ENCODE data around the gene LRRC63. TPM values are rescaled to one million over a fixed set of nuclear protein-coding genes. Genes with fewer than 3 reads are reported as not detected.

The LRRC63 gene
- total RNA-seq, 1 experiment from 2014 or later: not detected

DNA sequence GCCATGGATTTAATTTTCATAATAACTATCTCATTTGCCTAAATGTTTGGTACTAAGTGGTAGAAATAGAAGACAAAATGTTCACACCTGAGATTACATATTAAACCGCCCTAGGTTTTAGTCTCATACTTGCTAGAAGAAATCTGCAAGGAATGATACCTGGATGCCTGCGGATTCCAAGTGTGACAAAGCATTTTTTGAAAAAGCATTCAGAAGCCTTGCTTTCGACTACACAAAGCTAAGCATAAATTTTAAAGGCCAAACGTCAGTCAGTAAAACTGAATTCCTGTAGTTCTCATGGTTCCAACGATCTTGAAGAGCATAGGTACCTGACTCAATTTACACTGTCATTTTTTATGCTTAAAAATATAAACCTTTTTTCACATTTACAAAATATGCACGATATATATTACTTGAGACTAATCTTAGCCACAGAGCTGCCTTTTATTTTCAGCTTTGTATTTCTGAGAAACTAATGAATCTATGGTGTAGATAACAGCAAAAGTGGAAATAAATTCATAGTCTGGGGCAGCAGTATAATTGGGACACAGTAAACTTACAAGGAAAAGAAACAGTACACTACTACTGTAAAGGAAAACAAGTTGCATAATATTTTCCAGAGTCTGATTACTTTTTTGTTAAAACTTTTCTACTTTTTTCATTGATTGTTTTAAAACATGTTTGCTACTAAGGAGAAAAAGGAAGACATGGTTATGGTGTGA is 1.2 kb upstream of the LRRC63 start:
- H3K4me2 ChIP-seq (ENCODE audit: low read length): no peak overlapping the region
- BruUV-seq (replicated peaks): no TSS peak
- intact Hi-C loops (cut with micrococcal nuclease): no loop called here
- H2AFZ ChIP-seq (ENCODE audit: low read depth, low read length, poor library complexity, severe bottlenecking): no peak overlapping the region
- no peaks in the 10 kb centered on the region for H3K4me1 ChIP-seq (ENCODE audit: control insufficient read depth in 1 of 2, insufficient read depth in 2 of 2, low read length in 2 of 2)
- no peak for DNase-seq (ENCODE audit: low read depth, low spot score)
- no peak for ATAC-seq
- RAD21 ChIA-PET (ENCODE audit: low non-redundant PET in 1 of 2, low total read pairs in 2 of 2, uncharacterized antibody in 2 of 2, unreplicated experiment in 2 of 2): no interaction called here
- no peak overlapping the region for H3K27ac ChIP-seq (ENCODE audit: low read depth, low read length)
- H3K9me2 ChIP-seq (ENCODE audit: insufficient read depth): no peaks in the 10 kb centered on the region
- H3K9ac ChIP-seq (ENCODE audit: low read length): no peak overlapping the region
- H3K9me3 ChIP-seq (ENCODE audit: control insufficient read depth in 1 of 2, insufficient read depth in 1 of 2, low read depth in 1 of 2, low read length in 2 of 2): no peaks in the 10 kb centered on the region
- no peaks in the 10 kb centered on the region for H3K36me3 ChIP-seq (ENCODE audit: control insufficient read depth in 1 of 2, insufficient read depth in 2 of 2, low read length in 2 of 2)
- no peaks in the 10 kb centered on the region for H4K20me1 ChIP-seq (ENCODE audit: insufficient read depth)
- no peaks in the 10 kb centered on the region for H3K27me3 ChIP-seq (ENCODE audit: insufficient read depth, low read length)
- POLR2A ChIA-PET: no interaction called here
- TF ChIP-seq, protein P1, sequence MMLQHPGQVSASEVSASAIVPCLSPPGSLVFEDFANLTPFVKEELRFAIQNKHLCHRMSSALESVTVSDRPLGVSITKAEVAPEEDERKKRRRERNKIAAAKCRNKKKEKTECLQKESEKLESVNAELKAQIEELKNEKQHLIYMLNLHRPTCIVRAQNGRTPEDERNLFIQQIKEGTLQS (IDR thresholded peaks at IDR 0.05): no peak
- TF ChIP-seq RAD21 (IDR thresholded peaks at IDR 0.05; ENCODE audit: low read depth) (no peak), CEBPB (IDR thresholded peaks at IDR 0.05; ENCODE audit: low read depth) (no peak), EZH2 (IDR thresholded peaks at IDR 0.05) (no peak), ZFX (IDR thresholded peaks at IDR 0.05) (no peak), SRF (IDR thresholded peaks at IDR 0.05; ENCODE audit: low read depth) (no peak), EZH2phosphoT487 (IDR thresholded peaks at IDR 0.05; ENCODE audit: borderline replicate concordance) (no peak), SIN3A (IDR thresholded peaks at IDR 0.05; ENCODE audit: low read depth) (no peak), CBX3 (IDR thresholded peaks at IDR 0.05; ENCODE audit: low read depth) (no peak), ZNF274 (IDR thresholded peaks at IDR 0.05; ENCODE audit: low read depth, low read length) (no peak)
- TF ChIP-seq, protein P2, sequence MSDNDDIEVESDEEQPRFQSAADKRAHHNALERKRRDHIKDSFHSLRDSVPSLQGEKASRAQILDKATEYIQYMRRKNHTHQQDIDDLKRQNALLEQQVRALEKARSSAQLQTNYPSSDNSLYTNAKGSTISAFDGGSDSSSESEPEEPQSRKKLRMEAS (IDR thresholded peaks at IDR 0.05): no peak
- CTCF ChIA-PET: no interaction called here
- no peaks in the 10 kb centered on the region for H3K79me2 ChIP-seq (ENCODE audit: insufficient read depth, low read length)
- H3K4me3 ChIP-seq (replicated peaks in 1 of 2; ENCODE audit: low read depth in 1 of 2, low read length in 2 of 2): no peak overlapping the region

DNA sequence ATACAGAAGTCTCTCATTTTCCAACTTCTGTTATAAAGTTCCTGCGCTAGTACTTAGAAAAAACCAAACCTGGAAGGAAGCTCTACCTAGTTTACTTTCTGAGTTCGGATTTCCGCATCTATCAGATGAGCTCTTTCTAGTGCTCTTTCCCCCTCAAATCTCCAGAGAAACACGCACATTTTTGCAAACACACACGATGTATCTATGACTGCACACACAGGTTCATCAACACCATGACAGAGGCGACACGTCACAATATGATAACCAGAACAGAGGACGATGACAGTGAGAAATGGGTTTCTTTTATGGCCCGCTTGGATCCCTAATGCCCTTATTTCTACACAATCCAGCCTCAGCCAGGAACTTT is 629 bp upstream of the LRRC63 start:
- no peak overlapping the region for H3K4me2 ChIP-seq (ENCODE audit: low read length)
- CTCF ChIA-PET: no interaction called here
- no peak overlapping the region for H3K27ac ChIP-seq (ENCODE audit: low read depth, low read length)
- TF ChIP-seq, protein P3, sequence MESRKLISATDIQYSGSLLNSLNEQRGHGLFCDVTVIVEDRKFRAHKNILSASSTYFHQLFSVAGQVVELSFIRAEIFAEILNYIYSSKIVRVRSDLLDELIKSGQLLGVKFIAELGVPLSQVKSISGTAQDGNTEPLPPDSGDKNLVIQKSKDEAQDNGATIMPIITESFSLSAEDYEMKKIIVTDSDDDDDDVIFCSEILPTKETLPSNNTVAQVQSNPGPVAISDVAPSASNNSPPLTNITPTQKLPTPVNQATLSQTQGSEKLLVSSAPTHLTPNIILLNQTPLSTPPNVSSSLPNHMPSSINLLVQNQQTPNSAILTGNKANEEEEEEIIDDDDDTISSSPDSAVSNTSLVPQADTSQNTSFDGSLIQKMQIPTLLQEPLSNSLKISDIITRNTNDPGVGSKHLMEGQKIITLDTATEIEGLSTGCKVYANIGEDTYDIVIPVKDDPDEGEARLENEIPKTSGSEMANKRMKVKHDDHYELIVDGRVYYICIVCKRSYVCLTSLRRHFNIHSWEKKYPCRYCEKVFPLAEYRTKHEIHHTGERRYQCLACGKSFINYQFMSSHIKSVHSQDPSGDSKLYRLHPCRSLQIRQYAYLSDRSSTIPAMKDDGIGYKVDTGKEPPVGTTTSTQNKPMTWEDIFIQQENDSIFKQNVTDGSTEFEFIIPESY (IDR thresholded peaks at IDR 0.05; ENCODE audit: extremely low read depth, insufficient replicate concordance, low read length): no peak
- TF ChIP-seq POLR2AphosphoS5 (IDR thresholded peaks at IDR 0.05; ENCODE audit: low read depth, low read length) (no peak), CEBPB (IDR thresholded peaks at IDR 0.05; ENCODE audit: low read depth) (no peak), POLR2A (IDR thresholded peaks at IDR 0.05; ENCODE audit: borderline replicate concordance, extremely low read depth, insufficient read depth, insufficient read length) (no peak), YY1 (IDR thresholded peaks at IDR 0.05; ENCODE audit: extremely low read depth, insufficient replicate concordance, low read depth, low read length) (no peak)
- TF ChIP-seq, protein P1 (IDR thresholded peaks at IDR 0.05): no peak
- no peaks in the 10 kb centered on the region for H3K9me2 ChIP-seq (ENCODE audit: insufficient read depth)
- no peak overlapping the region for H2AFZ ChIP-seq (ENCODE audit: low read depth, low read length, poor library complexity, severe bottlenecking)
- H3K79me2 ChIP-seq (ENCODE audit: insufficient read depth, low read length): no peaks in the 10 kb centered on the region
- no peaks in the 10 kb centered on the region for H4K20me1 ChIP-seq (ENCODE audit: insufficient read depth)
- ATAC-seq: no peak
- DNase-seq (ENCODE audit: low read depth, low spot score): no peak
- BruUV-seq (replicated peaks): no TSS peak
- no peak overlapping the region for H3K9ac ChIP-seq (ENCODE audit: low read length)
- H3K4me1 ChIP-seq (ENCODE audit: control insufficient read depth in 1 of 2, insufficient read depth in 2 of 2, low read length in 2 of 2): no peaks in the 10 kb centered on the region
- no peak overlapping the region for H3K4me3 ChIP-seq (replicated peaks in 1 of 2; ENCODE audit: low read depth in 1 of 2, low read length in 2 of 2)
- POLR2A ChIA-PET: no interaction called here
- H3K27me3 ChIP-seq (ENCODE audit: insufficient read depth, low read length): no peaks in the 10 kb centered on the region
- no peaks in the 10 kb centered on the region for H3K9me3 ChIP-seq (ENCODE audit: control insufficient read depth in 1 of 2, insufficient read depth in 1 of 2, low read depth in 1 of 2, low read length in 2 of 2)
- RAD21 ChIA-PET (ENCODE audit: low non-redundant PET in 1 of 2, low total read pairs in 2 of 2, uncharacterized antibody in 2 of 2, unreplicated experiment in 2 of 2): no interaction called here
- intact Hi-C loops (cut with micrococcal nuclease): no loop called here
- no peaks in the 10 kb centered on the region for H3K36me3 ChIP-seq (ENCODE audit: control insufficient read depth in 1 of 2, insufficient read depth in 2 of 2, low read length in 2 of 2)

Data from HCT116 (cell line).